ENCODE data around the gene ASCC1. TPM values are rescaled to one million over a fixed set of nuclear protein-coding genes. Genes with fewer than 3 reads are reported as not detected.

The ASCC1 gene
- total and polyA plus RNA-seq, 9 donors, result 21.6 to 53.9 (median 31.1) TPM

- no peak for DNase-seq
- intact Hi-C loops (cut with DNase I), result no loop called here
- no peak overlapping the region for H3K27ac ChIP-seq
- no peaks in the 10 kb centered on the region for H3K27me3 ChIP-seq
- no peaks in the 10 kb centered on the region for H3K9me3 ChIP-seq
- no peak for TF ChIP-seq CTCF (IDR thresholded peaks at IDR 0.05)
- no peak for TF ChIP-seq EP300 (IDR thresholded peaks at IDR 0.05)
- no peak for TF ChIP-seq POLR2A (IDR thresholded peaks at IDR 0.05)
- H3K4me3 ChIP-seq, result no peak overlapping the region
- 67 to 71% (median 68%) methylated on average over 2 of the region's 2 CpGs for WGBS, 3 donors
- H3K4me1 ChIP-seq (ENCODE audit: insufficient read depth), result peaks cover 11% of the 10 kb centered on the region
- no peaks in the 10 kb centered on the region for H3K36me3 ChIP-seq
Measured at GRCh38 chr10:72106154-72106849, 109.8 kb downstream of the ASCC1 start.

- Histone ChIP-seq H3K27ac (no peak overlapping the region), H3K4me1 (ENCODE audit: insufficient read depth) (peaks cover 11% of the 10 kb centered on the region), H3K9me3 (no peaks in the 10 kb centered on the region), H3K4me3 (no peak overlapping the region), H3K27me3 (no peaks in the 10 kb centered on the region), H3K36me3 (no peaks in the 10 kb centered on the region)
- no peak for TF ChIP-seq EP300 (IDR thresholded peaks at IDR 0.05)
- TF ChIP-seq POLR2A (IDR thresholded peaks at IDR 0.05), result no peak
- no peak for TF ChIP-seq CTCF (IDR thresholded peaks at IDR 0.05)
- 88 to 93% (median 91%) methylated on average over 5 of the region's 5 CpGs for WGBS, 3 donors
- no peak for DNase-seq
- intact Hi-C loops (cut with DNase I), result no loop called here
Measured at GRCh38 chr10:72105710-72106109, 110.4 kb downstream of the ASCC1 start.

GRCh38 chr10:72105098-72105475, 111.0 kb downstream of the ASCC1 start:
- Histone ChIP-seq H3K27me3 (no peaks in the 10 kb centered on the region), H3K4me1 (ENCODE audit: insufficient read depth) (peaks cover 9% of the 10 kb centered on the region), H3K4me3 (no peak overlapping the region), H3K27ac (no peak overlapping the region), H3K9me3 (no peaks in the 10 kb centered on the region), H3K36me3 (no peaks in the 10 kb centered on the region)
- DNase-seq, result no peak
- TF ChIP-seq POLR2A (IDR thresholded peaks at IDR 0.05), result no peak
- no peak for TF ChIP-seq EP300 (IDR thresholded peaks at IDR 0.05)
- no peak for TF ChIP-seq CTCF (IDR thresholded peaks at IDR 0.05)
- intact Hi-C loops (cut with DNase I), result no loop called here
- WGBS, 3 donors, result 93 to 98% (median 96%) methylated on average over 9 of the region's 9 CpGs

GRCh38 chr10:72104472-72105097, 111.5 kb downstream of the ASCC1 start:
- no peaks in the 10 kb centered on the region for H3K36me3 ChIP-seq
- H3K4me1 ChIP-seq (ENCODE audit: insufficient read depth), result peaks cover 8% of the 10 kb centered on the region
- H3K27me3 ChIP-seq, result no peaks in the 10 kb centered on the region
- DNase-seq, result no peak
- H3K27ac ChIP-seq, result no peak overlapping the region
- intact Hi-C loops (cut with DNase I), result no loop called here
- TF ChIP-seq EP300 (IDR thresholded peaks at IDR 0.05), result no peak
- no peak for TF ChIP-seq CTCF (IDR thresholded peaks at IDR 0.05)
- TF ChIP-seq POLR2A (IDR thresholded peaks at IDR 0.05), result no peak
- H3K9me3 ChIP-seq, result no peaks in the 10 kb centered on the region
- H3K4me3 ChIP-seq, result no peak overlapping the region
- WGBS, 3 donors, result 62 to 79% (median 75%) methylated on average over 8 of the region's 8 CpGs
